SK-N-SH (cell line): Measurements from ENCODE around the gene SLC17A3. TPM values are rescaled to one million over a fixed set of nuclear protein-coding genes. Genes with fewer than 3 reads are reported as not detected.

Experiments
- CTCF ChIA-PET: fragments of 300-600, 350-600 bp; formaldehyde crosslinking; extraction: SDS; loops from one replicate; lab custom pipeline; 2021; lab: Yijun Ruan, JAX
- POLR2A ChIA-PET: fragments of 350-600 bp; sonication (Branson Sonifier 250); formaldehyde crosslinking; extraction: SDS; loops from one replicate; lab custom pipeline; 2020; ENCODE audit warnings: antibody characterized with exemption, inconsistent platforms; lab: Yijun Ruan, JAX
- DNase-seq: peaks from one replicate; pipeline ENCODE4 v3.0.0; 2012
- H2AFZ ChIP-seq: fragments of 200-600 bp; sonication (generic); 2 replicates; pipeline ENCODE4 v1.8.1; 2016; ENCODE audit warnings: antibody characterized with exemption, mild to moderate bottlenecking, low read depth
- H3F3A ChIP-seq: fragments of 200-600 bp; sonication (generic); replicated peaks from 2 replicates; pipeline ENCODE3; 2016; ENCODE audit warnings: antibody characterized with exemption, mild to moderate bottlenecking; ENCODE audit not compliant: insufficient read depth
- H3K27ac ChIP-seq, 2 experiments: fragments of 200-500 bp in 1 of 2; fragments of 200-600 bp in 1 of 2; sonication (Bioruptor generic) in 1 of 2; sonication (generic), shearing (Covaris generic) in 1 of 2; 2 replicates each; pipeline versions ENCODE4 v1.5.1 to v1.6.1; 2014 to 2016; ENCODE audit warnings: low read depth in 2 of 2, inconsistent platforms in 1 of 2, low read length in 1 of 2, mild to moderate bottlenecking in 1 of 2, mixed read lengths in 1 of 2
- H3K27me3 ChIP-seq: fragments of 200-600 bp; sonication (generic), shearing (Covaris generic); 2 replicates; pipeline ENCODE4 v1.6.1; 2016; ENCODE audit warnings: mixed run types; ENCODE audit not compliant: insufficient read depth
- H3K36me3 ChIP-seq, 2 experiments: fragments of 200-500 bp in 1 of 2; fragments of 200-600 bp in 1 of 2; sonication (Bioruptor generic) in 1 of 2; sonication (generic) in 1 of 2; replicated peaks in 1 of 2; 2 replicates each; pipeline versions ENCODE3 to v1.5.1; 2014 to 2016; ENCODE audit warnings: low read length in 1 of 2, mild to moderate bottlenecking in 1 of 2; ENCODE audit not compliant: insufficient read depth in 2 of 2, control insufficient read depth in 1 of 2
- H3K4me1 ChIP-seq, 2 experiments: fragments of 200-500 bp in 1 of 2; fragments of 200-600 bp in 1 of 2; sonication (Bioruptor generic) in 1 of 2; sonication (generic), shearing (Covaris generic) in 1 of 2; 2 replicates each; pipeline versions ENCODE4 v1.5.1 to v1.6.1; 2014 to 2016; ENCODE audit warnings: low read depth in 1 of 2, low read length in 1 of 2, mixed run types in 1 of 2; ENCODE audit not compliant: insufficient read depth in 2 of 2, control insufficient read depth in 1 of 2
- H3K4me2 ChIP-seq: fragments of 200-600 bp; sonication (generic), shearing (Covaris generic); 2 replicates; pipeline ENCODE4 v1.6.1; 2017; ENCODE audit warnings: mixed run types
- H3K4me3 ChIP-seq, 2 experiments: fragments of 200-500 bp in 1 of 2; fragments of 200-600 bp in 1 of 2; sonication (Bioruptor generic) in 1 of 2; sonication (generic), shearing (Covaris generic) in 1 of 2; 2 replicates each; pipeline versions ENCODE4 v1.5.1 to v1.8.1; 2014 to 2016; ENCODE audit warnings: low read depth in 2 of 2, inconsistent platforms in 1 of 2, low read length in 1 of 2, mild to moderate bottlenecking in 1 of 2, mixed read lengths in 1 of 2, moderate library complexity in 1 of 2
- H3K79me2 ChIP-seq: fragments of 200-600 bp; sonication (generic); 2 replicates; pipeline ENCODE4 v1.8.1; 2017; ENCODE audit warnings: mild to moderate bottlenecking; ENCODE audit not compliant: insufficient read depth
- H3K9ac ChIP-seq: fragments of 200-600 bp; sonication (generic); 2 replicates; pipeline ENCODE4 v1.6.1; 2017; ENCODE audit warnings: mixed run types
- H3K9me2 ChIP-seq: fragments of 200-600 bp; sonication (generic); 2 replicates; pipeline ENCODE4 v1.6.1; 2017; ENCODE audit warnings: mixed run types
- H3K9me3 ChIP-seq: fragments of 200-600 bp; sonication (generic); 2 replicates; pipeline ENCODE4 v1.6.1; 2017; ENCODE audit warnings: mixed run types, mild to moderate bottlenecking, moderate library complexity
- H4K20me1 ChIP-seq: fragments of 200-600 bp; sonication (generic); 2 replicates; pipeline ENCODE4 v1.6.1; 2017; ENCODE audit warnings: mild to moderate bottlenecking, mixed run types; ENCODE audit not compliant: insufficient read depth
- CHD2 ChIP-seq: fragments of 150-350 bp; IDR thresholded peaks from 2 replicates; pipeline ENCODE4 v1.6.1; 2018; ENCODE audit warnings: low read length; ENCODE audit not compliant: partially characterized antibody
- CTCF ChIP-seq: fragments of 200-600 bp; sonication (generic); IDR thresholded peaks from 2 replicates; pipeline ENCODE4 v1.6.1; 2017; ENCODE audit warnings: antibody characterized with exemption, mild to moderate bottlenecking, moderate library complexity
- ELF1 ChIP-seq: IDR thresholded peaks from 2 replicates; pipeline ENCODE4 v1.4.0; 2012
- FOXM1 ChIP-seq: IDR thresholded peaks from 2 replicates; pipeline ENCODE4 v1.4.0; 2012; ENCODE audit warnings: low read depth, mild to moderate bottlenecking
- GABPA ChIP-seq: IDR thresholded peaks from 2 replicates; pipeline ENCODE4 v1.4.0; 2012; ENCODE audit warnings: low read depth, mild to moderate bottlenecking
- GATA2 ChIP-seq: sonication (generic); formaldehyde crosslinking; IDR thresholded peaks from 2 replicates; pipeline ENCODE4 v1.5.0; 2020; ENCODE audit warnings: mild to moderate bottlenecking, missing genetic modification reagents
- MXI1 ChIP-seq: IDR thresholded peaks from 2 replicates; pipeline ENCODE4 v1.6.1; 2012; ENCODE audit warnings: mild to moderate bottlenecking, low read depth, low read length, improper control_type of control experiment
- NFIC ChIP-seq: IDR thresholded peaks from 2 replicates; pipeline ENCODE4 v1.4.0; 2012; ENCODE audit warnings: borderline replicate concordance
- PBX3 ChIP-seq: IDR thresholded peaks from 2 replicates; pipeline ENCODE4; 2012
- POLR2AphosphoS5 ChIP-seq: IDR thresholded peaks from 2 replicates; pipeline ENCODE4 v1.6.1; 2012; ENCODE audit warnings: low read depth, low read length
- RAD21 ChIP-seq: IDR thresholded peaks from 2 replicates; pipeline ENCODE4 v1.6.1; 2012; ENCODE audit warnings: mild to moderate bottlenecking, low read length
- REST ChIP-seq: IDR thresholded peaks from 2 replicates; pipeline ENCODE4 v1.6.1; 2012; ENCODE audit warnings: mild to moderate bottlenecking, low read depth, low read length, moderate library complexity
- RXRA ChIP-seq: IDR thresholded peaks from 2 replicates; pipeline ENCODE4 v1.4.0; 2012; ENCODE audit warnings: low read depth, mild to moderate bottlenecking, borderline replicate concordance
- SMC3 ChIP-seq: IDR thresholded peaks from 2 replicates; pipeline ENCODE4 v1.6.1; 2012; ENCODE audit warnings: low read depth, low read length, improper control_type of control experiment
- TEAD4 ChIP-seq: IDR thresholded peaks from 2 replicates; pipeline ENCODE4 v1.4.0; 2012; ENCODE audit warnings: mild to moderate bottlenecking, borderline replicate concordance; ENCODE audit not compliant: insufficient read depth
- USF1 ChIP-seq: IDR thresholded peaks from 2 replicates; pipeline ENCODE4 v1.4.0; 2012; ENCODE audit warnings: low read depth, borderline replicate concordance
- USF2 ChIP-seq: fragments of 150-350 bp; IDR thresholded peaks from 2 replicates; pipeline ENCODE4 v1.6.1; 2017; ENCODE audit warnings: antibody characterized with exemption, low read length, low read depth, borderline replicate concordance
- YY1 ChIP-seq: IDR thresholded peaks from 2 replicates; pipeline ENCODE4 v1.4.0; 2012; ENCODE audit warnings: low read depth, mild to moderate bottlenecking
- WGBS: methylation state at CpG from one replicate; pipeline ENCODE4 v1.1.6; 2017; ENCODE audit warnings: low lambda C conversion rate; 5-methylcytosine and 5-hydroxymethylcytosine counted together
- polyA plus RNA-seq, 3 experiments: library from polyadenylated mRNA; depleted of rRNA; stranded (reverse); fragments of >200 nt; gene quantifications; 2 replicates each; pipeline ENCODE4 v1.2.3, GENCODE V29; 2012

SLC17A3 gene
- polyA plus RNA-seq, 1 of the 3 experiments (the other 2 are of a cell fraction), result not detected

GRCh38 chr6:25832307-25832662, 41.8 kb downstream of the SLC17A3 start (continued):
- TF ChIP-seq USF1, result no peak
- TF ChIP-seq USF2, result no peak
- TF ChIP-seq CHD2, result no peak
- no peak for TF ChIP-seq ELF1
- no peak for TF ChIP-seq GABPA
- no peak for TF ChIP-seq TEAD4
- TF ChIP-seq SMC3, result no peak

- Histone ChIP-seq H3K9me3 (no peaks in the 10 kb centered on the region), H3K27me3 (no peaks in the 10 kb centered on the region), H3K4me1 (no peaks in the 10 kb centered on the region), H3K9me2 (no peaks in the 10 kb centered on the region), H3K4me2 (no peak within 1 kb of the TSS), H3K4me3 (no peak within 1 kb of the TSS), H3F3A (no peaks in the 10 kb centered on the region), H3K9ac (no peak within 1 kb of the TSS), H3K79me2 (no peaks in the 10 kb centered on the region), H4K20me1 (no peaks in the 10 kb centered on the region), H2AFZ (no peak within 1 kb of the TSS), H3K27ac (no peak within 1 kb of the TSS), H3K36me3 (no peaks in the 10 kb centered on the region)
- ChIA-PET POLR2A (no interaction called here), CTCF (no interaction called here)
- WGBS, result 41% methylated on average over 8 of the region's 8 CpGs
- no peak for DNase-seq
- no peak for TF ChIP-seq CTCF
- TF ChIP-seq RAD21, result no peak
These were observed 42.3 kb downstream of the SLC17A3 start, which contains the start of gene SLC17A1 for GRCh38 chr6:25831532-25832306. SLC17A1 (minus strand) TSS chr6:25832052; CDS start chr6:25830557, 1,495 bp downstream.

GRCh38 chr6:25830458-25830857, 43.6 kb downstream of the SLC17A3 start:
- Histone ChIP-seq H3F3A (no peaks in the 10 kb centered on the region), H3K9ac (no peak overlapping the region), H3K27me3 (no peaks in the 10 kb centered on the region), H4K20me1 (no peaks in the 10 kb centered on the region), H3K4me2 (no peak overlapping the region), H2AFZ (no peak overlapping the region), H3K79me2 (no peaks in the 10 kb centered on the region), H3K27ac (no peak overlapping the region), H3K36me3 (no peaks in the 10 kb centered on the region), H3K9me3 (no peaks in the 10 kb centered on the region), H3K4me3 (no peak overlapping the region), H3K4me1 (no peaks in the 10 kb centered on the region), H3K9me2 (no peaks in the 10 kb centered on the region)
- no peak for DNase-seq
- ChIA-PET CTCF (no interaction called here), POLR2A (no interaction called here)
- WGBS, result 47% methylated on average over 4 of the region's 4 CpGs
- TF ChIP-seq YY1 (no peak), GATA2 (CRISPR knock-in tag) (no peak), NFIC (no peak), GABPA (no peak), REST (no peak), RXRA (no peak), MXI1 (no peak), POLR2AphosphoS5 (no peak), SMC3 (no peak), PBX3 (no peak), FOXM1 (no peak)
